Thyroid gland (tissue), 4 donors: ENCODE measurements around the gene IL1R1. TPM values are rescaled to one million over a fixed set of nuclear protein-coding genes. Genes with fewer than 3 reads are reported as not detected.

Source experiments
- DNase-seq, 2 donors: peaks; one replicate each; pipeline ENCODE4 v3.0.0-alpha.2; 2019
- H3K27ac ChIP-seq, 3 donors: fragments of 200-600 bp; sonication (generic); 1 replicate in 2 of 3; 2 replicates in 1 of 3; pipeline ENCODE4 v1.5.1; 2016 to 2019; ENCODE audit warnings: mild to moderate bottlenecking in 1 of 3, moderate library complexity in 1 of 3
- H3K27me3 ChIP-seq: fragments of 200-600 bp; sonication (generic); one replicate; pipeline ENCODE4 v1.5.1; 2019
- H3K36me3 ChIP-seq, 2 donors: fragments of 200-600 bp; sonication (generic); one replicate each; pipeline ENCODE4 v1.5.1; 2016 to 2019
- H3K4me1 ChIP-seq, 2 donors: fragments of 200-600 bp; sonication (generic); one replicate each; pipeline ENCODE4 v1.5.1; 2017 to 2019
- H3K4me3 ChIP-seq, 3 donors: fragments of 200-600 bp; sonication (generic); replicated peaks in 1 of 3; 1 replicate in 2 of 3; 2 replicates in 1 of 3; pipeline ENCODE4 v1.5.1; 2016; ENCODE audit warnings: mild to moderate bottlenecking in 1 of 3
- H3K9me3 ChIP-seq: fragments of 200-600 bp; sonication (generic); one replicate; pipeline ENCODE4 v1.5.1; 2017
- CTCF ChIP-seq, 6 experiments: fragments of 200-600 bp in 3 of 6; fragments of 450-650 bp in 3 of 6; sonication (generic) in 3 of 6; IDR thresholded peaks; one replicate each; pipeline ENCODE4 v1.5.1; 2016 to 2019; ENCODE audit warnings: antibody characterized with exemption in 6 of 6, mild to moderate bottlenecking in 2 of 6, inconsistent platforms in 1 of 6, moderate library complexity in 1 of 6
- POLR2A ChIP-seq, 2 donors: fragments of 450-650 bp; IDR thresholded peaks; one replicate each; pipeline ENCODE4 v1.6.1; 2017; ENCODE audit warnings: antibody characterized with exemption in 2 of 2, mild to moderate bottlenecking in 2 of 2, moderate library complexity in 1 of 2
- WGBS, 2 donors: methylation state at CpG; one replicate each; pipeline ENCODE4 v1.1.5; 2017; 5-methylcytosine and 5-hydroxymethylcytosine counted together
- intact Hi-C: fragments of 100-400 bp; cut with DNase I; formaldehyde crosslinking; loops from one replicate; pipeline ENCODE4 v1.15.1; 2023
- total RNA-seq, 4 donors: library from RNA; depleted of rRNA; stranded (reverse); fragments of >200 nt; gene quantifications; one replicate each; pipeline ENCODE4 v1.2.3, GENCODE V29; 2016

The IL1R1 gene
- total RNA-seq, 4 donors from 2014 or later = 57.6 to 220 (median 103) TPM

- no peaks in the 10 kb centered on the region for H3K9me3 ChIP-seq
- no peaks in the 10 kb centered on the region for H3K4me1 ChIP-seq
- DNase-seq = no peak
- no peaks in the 10 kb centered on the region for H3K27me3 ChIP-seq
- H3K27ac ChIP-seq = no peak overlapping the region
- TF ChIP-seq POLR2A (IDR thresholded peaks at IDR 0.05) (no peak), CTCF (IDR thresholded peaks at IDR 0.05) (no peak)
- intact Hi-C loops = no loop called here
- 97 to 98% methylated on average over 1 of the region's 1 CpG for WGBS, 2 donors
- no peaks in the 10 kb centered on the region for H3K36me3 ChIP-seq
- no peak overlapping the region for H3K4me3 ChIP-seq
Measured at GRCh38 chr2:102193074-102193473, 50.5 kb downstream of the IL1R1 start.

GRCh38 chr2:102194609-102195268 is 52.2 kb downstream of the IL1R1 start:
- no peak for DNase-seq
- intact Hi-C loops = no loop called here
- Histone ChIP-seq H3K36me3 (no peaks in the 10 kb centered on the region), H3K4me3 (no peak overlapping the region), H3K27me3 (no peaks in the 10 kb centered on the region), H3K4me1 (no peaks in the 10 kb centered on the region), H3K27ac (no peak overlapping the region), H3K9me3 (no peaks in the 10 kb centered on the region)
- 79 to 87% methylated on average over 5 of the region's 5 CpGs for WGBS, 2 donors
- TF ChIP-seq CTCF (IDR thresholded peaks at IDR 0.05) = no peak
- TF ChIP-seq POLR2A (IDR thresholded peaks at IDR 0.05) = no peak

GRCh38 chr2:102197389-102198137 is 55.0 kb downstream of the IL1R1 start:
- no peaks in the 10 kb centered on the region for H3K36me3 ChIP-seq
- no peak overlapping the region for H3K27ac ChIP-seq
- no peaks in the 10 kb centered on the region for H3K4me1 ChIP-seq
- TF ChIP-seq CTCF (IDR thresholded peaks at IDR 0.05) (no peak), POLR2A (IDR thresholded peaks at IDR 0.05) (no peak)
- 84 to 86% methylated on average over 5 of the region's 5 CpGs for WGBS, 2 donors
- DNase-seq = no peak
- intact Hi-C loops = no loop called here
- no peaks in the 10 kb centered on the region for H3K9me3 ChIP-seq
- no peaks in the 10 kb centered on the region for H3K27me3 ChIP-seq
- H3K4me3 ChIP-seq = no peak overlapping the region

GRCh38 chr2:102200539-102200938 is 58.0 kb downstream of the IL1R1 start:
- Histone ChIP-seq H3K36me3 (no peaks in the 10 kb centered on the region), H3K4me1 (no peaks in the 10 kb centered on the region), H3K27ac (no peak overlapping the region), H3K9me3 (no peaks in the 10 kb centered on the region), H3K4me3 (no peak overlapping the region), H3K27me3 (no peaks in the 10 kb centered on the region)
- intact Hi-C loops = no loop called here
- no peak for TF ChIP-seq POLR2A (IDR thresholded peaks at IDR 0.05)
- no peak for TF ChIP-seq CTCF (IDR thresholded peaks at IDR 0.05)
- WGBS, 2 donors = 94 to 95% methylated on average over 1 of the region's 1 CpG
- no peak for DNase-seq

- Histone ChIP-seq H3K27ac (no peak overlapping the region), H3K27me3 (no peaks in the 10 kb centered on the region), H3K36me3 (no peaks in the 10 kb centered on the region), H3K9me3 (no peaks in the 10 kb centered on the region), H3K4me1 (peaks cover 3 to 14% of the 10 kb centered on the region in 2 donors), H3K4me3 (no peak overlapping the region)
- intact Hi-C loops = no loop called here
- DNase-seq = no peak
- TF ChIP-seq CTCF (IDR thresholded peaks at IDR 0.05) (no peak), POLR2A (IDR thresholded peaks at IDR 0.05) (no peak)
Measured at GRCh38 chr2:102204638-102205037, 62.1 kb downstream of the IL1R1 start.
